ENCODE data around the gene SPTSSB.

The SPTSSB gene

GRCh38 chr3:161322781-161323568, 48.3 kb downstream of the SPTSSB start:
- Histone ChIP-seq H3K4me1 (ENCODE audit: control insufficient read depth, low read length) (no peaks in the 10 kb centered on the region), H3K9me2 (replicated peaks; ENCODE audit: control insufficient read depth, low read length) (no peaks in the 10 kb centered on the region), H4K20me1 (ENCODE audit: control insufficient read depth, insufficient read depth, low read depth, low read length) (no peaks in the 10 kb centered on the region), H3F3A (ENCODE audit: control insufficient read depth, insufficient read depth) (no peaks in the 10 kb centered on the region), H3K27me3 (ENCODE audit: control insufficient read depth, low read length) (no peaks in the 10 kb centered on the region), H3K4me3 (ENCODE audit: low read length) (no peak overlapping the region), H3K79me2 (ENCODE audit: control insufficient read depth, low read length) (no peaks in the 10 kb centered on the region), H3K36me3 (ENCODE audit: control insufficient read depth, low read length) (no peaks in the 10 kb centered on the region), H3K9me3 (ENCODE audit: control insufficient read depth, insufficient read depth, low read length) (no peaks in the 10 kb centered on the region), H3K27ac (ENCODE audit: low read depth, low read length) (no peak overlapping the region), H3K4me2 (ENCODE audit: low read length) (no peak overlapping the region)
- TF ChIP-seq EZH2phosphoT487 (IDR thresholded peaks at IDR 0.05; ENCODE audit: borderline replicate concordance, low read length), result no peak
- TF ChIP-seq, protein P1, sequence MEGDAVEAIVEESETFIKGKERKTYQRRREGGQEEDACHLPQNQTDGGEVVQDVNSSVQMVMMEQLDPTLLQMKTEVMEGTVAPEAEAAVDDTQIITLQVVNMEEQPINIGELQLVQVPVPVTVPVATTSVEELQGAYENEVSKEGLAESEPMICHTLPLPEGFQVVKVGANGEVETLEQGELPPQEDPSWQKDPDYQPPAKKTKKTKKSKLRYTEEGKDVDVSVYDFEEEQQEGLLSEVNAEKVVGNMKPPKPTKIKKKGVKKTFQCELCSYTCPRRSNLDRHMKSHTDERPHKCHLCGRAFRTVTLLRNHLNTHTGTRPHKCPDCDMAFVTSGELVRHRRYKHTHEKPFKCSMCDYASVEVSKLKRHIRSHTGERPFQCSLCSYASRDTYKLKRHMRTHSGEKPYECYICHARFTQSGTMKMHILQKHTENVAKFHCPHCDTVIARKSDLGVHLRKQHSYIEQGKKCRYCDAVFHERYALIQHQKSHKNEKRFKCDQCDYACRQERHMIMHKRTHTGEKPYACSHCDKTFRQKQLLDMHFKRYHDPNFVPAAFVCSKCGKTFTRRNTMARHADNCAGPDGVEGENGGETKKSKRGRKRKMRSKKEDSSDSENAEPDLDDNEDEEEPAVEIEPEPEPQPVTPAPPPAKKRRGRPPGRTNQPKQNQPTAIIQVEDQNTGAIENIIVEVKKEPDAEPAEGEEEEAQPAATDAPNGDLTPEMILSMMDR (IDR thresholded peaks at IDR 0.05; ENCODE audit: low read depth, low read length, poor library complexity, severe bottlenecking), result no peak

DNA sequence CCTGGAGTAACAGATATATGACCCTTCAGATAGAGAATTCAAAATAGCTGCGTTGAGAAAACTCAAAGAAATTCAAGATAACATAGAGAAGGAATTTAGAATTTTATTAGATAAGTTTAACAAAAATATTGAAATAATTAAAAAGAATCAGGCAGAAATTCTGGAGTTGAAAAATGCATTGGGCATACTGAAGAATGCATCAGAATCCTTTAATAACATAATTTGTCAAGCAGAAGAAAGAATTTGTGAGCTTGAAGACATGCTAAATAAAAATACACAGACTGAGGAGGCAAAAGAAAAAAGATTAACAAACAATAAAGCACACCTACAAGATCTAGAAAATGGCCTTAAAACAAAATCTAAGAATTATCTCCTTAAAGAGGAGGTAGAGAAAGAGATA, 50.5 kb downstream of the SPTSSB start:
- Histone ChIP-seq H3K4me3 (ENCODE audit: low read length) (no peak overlapping the region), H3K9me2 (replicated peaks; ENCODE audit: control insufficient read depth, low read length) (no peaks in the 10 kb centered on the region), H3K9me3 (ENCODE audit: control insufficient read depth, insufficient read depth, low read length) (no peaks in the 10 kb centered on the region), H4K20me1 (ENCODE audit: control insufficient read depth, insufficient read depth, low read depth, low read length) (no peaks in the 10 kb centered on the region), H3F3A (ENCODE audit: control insufficient read depth, insufficient read depth) (no peaks in the 10 kb centered on the region), H3K27me3 (ENCODE audit: control insufficient read depth, low read length) (no peaks in the 10 kb centered on the region), H3K79me2 (ENCODE audit: control insufficient read depth, low read length) (no peaks in the 10 kb centered on the region), H3K4me1 (ENCODE audit: control insufficient read depth, low read length) (no peaks in the 10 kb centered on the region), H3K36me3 (ENCODE audit: control insufficient read depth, low read length) (no peaks in the 10 kb centered on the region), H3K4me2 (ENCODE audit: low read length) (no peak overlapping the region), H3K27ac (ENCODE audit: low read depth, low read length) (no peak overlapping the region)
- TF ChIP-seq, protein P1 (IDR thresholded peaks at IDR 0.05; ENCODE audit: low read depth, low read length, poor library complexity, severe bottlenecking), result no peak
- no peak for TF ChIP-seq EZH2phosphoT487 (IDR thresholded peaks at IDR 0.05; ENCODE audit: borderline replicate concordance, low read length)

GRCh38 chr3:161319867-161320266, 51.5 kb downstream of the SPTSSB start:
- Histone ChIP-seq H3K9me2 (replicated peaks; ENCODE audit: control insufficient read depth, low read length) (no peaks in the 10 kb centered on the region), H3K79me2 (ENCODE audit: control insufficient read depth, low read length) (no peaks in the 10 kb centered on the region), H3F3A (ENCODE audit: control insufficient read depth, insufficient read depth) (no peaks in the 10 kb centered on the region), H4K20me1 (ENCODE audit: control insufficient read depth, insufficient read depth, low read depth, low read length) (no peaks in the 10 kb centered on the region), H3K9me3 (ENCODE audit: control insufficient read depth, insufficient read depth, low read length) (no peaks in the 10 kb centered on the region), H3K36me3 (ENCODE audit: control insufficient read depth, low read length) (no peaks in the 10 kb centered on the region), H3K4me2 (ENCODE audit: low read length) (no peak overlapping the region), H3K27ac (ENCODE audit: low read depth, low read length) (no peak overlapping the region), H3K4me3 (ENCODE audit: low read length) (no peak overlapping the region), H3K27me3 (ENCODE audit: control insufficient read depth, low read length) (no peaks in the 10 kb centered on the region), H3K4me1 (ENCODE audit: control insufficient read depth, low read length) (no peaks in the 10 kb centered on the region)
- TF ChIP-seq, protein P1 (IDR thresholded peaks at IDR 0.05; ENCODE audit: low read depth, low read length, poor library complexity, severe bottlenecking), result no peak
- TF ChIP-seq EZH2phosphoT487 (IDR thresholded peaks at IDR 0.05; ENCODE audit: borderline replicate concordance, low read length), result no peak

All from DOHH2 (cell line).